ENCODE data around the gene PNPLA7. TPM values are rescaled to one million over a fixed set of nuclear protein-coding genes. Genes with fewer than 3 reads are reported as not detected.

The PNPLA7 gene
- total RNA-seq, 1 donor from 2014 or later: 3.9 TPM

Small RNAs within 50 kb of the gene (microRNA-seq; reads per million reads assigned to microRNA genes)
- gene MIR7114 (ENCODE audit: unreplicated experiment): 3.1 reads per million, percentile 39 among the genes with 10 or more reads in this experiment

Other genes starting within 250 kb of the PNPLA7 start
- 170 TPM for gene NRARP, start 248.1 kb downstream of the PNPLA7 start, total RNA-seq (ENCODE audit: unreplicated experiment)
- gene EXD3, start 127.2 kb downstream of the PNPLA7 start, total RNA-seq (ENCODE audit: unreplicated experiment): 19.9 TPM
- gene NOXA1, start 127.0 kb downstream of the PNPLA7 start, total RNA-seq (ENCODE audit: unreplicated experiment): 0.36 TPM
- gene ENTPD8, start 109.0 kb downstream of the PNPLA7 start, total RNA-seq (ENCODE audit: unreplicated experiment): 0.21 TPM
- 43.0 TPM for gene NSMF, start 91.1 kb downstream of the PNPLA7 start, total RNA-seq (ENCODE audit: unreplicated experiment)
- gene MRPL41, start 1.5 kb upstream of the PNPLA7 start, total RNA-seq (ENCODE audit: unreplicated experiment): 41.4 TPM
- gene DPH7, start 28.5 kb upstream of the PNPLA7 start, total RNA-seq (ENCODE audit: unreplicated experiment): 32.2 TPM
- 25.6 TPM for gene ZMYND19, start 40.1 kb upstream of the PNPLA7 start, total RNA-seq (ENCODE audit: unreplicated experiment)
- 20.3 TPM for gene ARRDC1, start 55.3 kb upstream of the PNPLA7 start, total RNA-seq (ENCODE audit: unreplicated experiment)
- gene EHMT1, start 68.6 kb upstream of the PNPLA7 start, total RNA-seq (ENCODE audit: unreplicated experiment): 120 TPM